ENCODE data around the gene LY6G6C.

Gene LY6G6C

GRCh38 chr6:31680226-31681134 lies 41.1 kb downstream of the LY6G6C start, which contains the start of gene LY6G5C:
LY6G5C (minus strand) TSS chr6:31681067; CDS start chr6:31680373, 694 bp downstream.
- DNase-seq (ENCODE audit: low spot score): peak; percentile 63

- no peak for DNase-seq (ENCODE audit: low spot score)
Observed at GRCh38 chr6:31677955-31678354, 43.6 kb downstream of the LY6G6C start.

- DNase-seq (ENCODE audit: low spot score): no peak
Observed at GRCh38 chr6:31676904-31677303, 44.6 kb downstream of the LY6G6C start.

- DNase-seq (ENCODE audit: low spot score): no peak
Observed at GRCh38 chr6:31676322-31676903, 45.1 kb downstream of the LY6G6C start.

GRCh38 chr6:31669676-31670075 lies 51.9 kb downstream of the LY6G6C start, which contains the start of gene LY6G5B:
LY6G5B (plus strand) TSS chr6:31669976; CDS start chr6:31670951, 975 bp downstream.
- no peak for DNase-seq (ENCODE audit: low spot score)

Measured in globus pallidus (tissue), 1 donor.